Measurements from ENCODE around the gene NLRP1.

Gene NLRP1

GRCh38 chr17:5473906-5474305 lies 110.4 kb downstream of the NLRP1 start:
- no peak for DNase-seq (ENCODE audit: low spot score)

DNA sequence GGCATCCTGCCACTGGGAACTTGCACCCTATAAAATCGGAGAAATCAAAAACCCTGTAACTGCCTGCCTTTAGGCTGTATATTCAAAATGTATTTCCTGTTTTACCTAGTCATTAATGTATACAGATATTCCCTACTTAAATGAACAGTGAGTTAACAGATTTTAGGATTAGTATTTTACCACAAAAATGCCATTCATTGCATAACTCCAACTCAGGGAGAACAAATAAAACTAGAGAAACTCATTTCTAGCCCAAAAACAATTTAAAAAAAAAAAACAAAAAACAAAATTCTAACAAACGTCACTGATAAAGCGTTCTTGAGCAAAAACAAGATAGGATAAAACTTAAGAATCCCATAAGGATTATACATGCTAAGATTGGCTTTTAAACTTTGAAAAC lies 111.8 kb downstream of the NLRP1 start:
- DNase-seq (ENCODE audit: low spot score): no peak

GRCh38 chr17:5468075-5468473 lies 116.2 kb downstream of the NLRP1 start:
- DNase-seq (ENCODE audit: low spot score): no peak

GRCh38 chr17:5467416-5467815 lies 116.9 kb downstream of the NLRP1 start:
- no peak for DNase-seq (ENCODE audit: low spot score)

GRCh38 chr17:5466295-5466694 lies 118.0 kb downstream of the NLRP1 start:
- DNase-seq (ENCODE audit: low spot score): no peak

GRCh38 chr17:5464717-5465507 lies 119.4 kb downstream of the NLRP1 start:
- DNase-seq (ENCODE audit: low spot score): no peak
